GM12878 (cell line): ENCODE results near the gene NRP2. TPM values are rescaled to one million over a fixed set of nuclear protein-coding genes. Genes with fewer than 3 reads are reported as not detected.

Experiments used
- ATAC-seq: fragments of 200-7000 bp; cut with Tn5 transposase; 3 replicates; pipeline ENCODE4 v1.9.1; 2020; ENCODE audit warnings: mild to moderate bottlenecking, moderate library complexity
- BruUV-seq: library from RNA; stranded (reverse); fragments of 400-500 nt; replicated peaks from 2 replicates; lab custom pipeline; 2021; lab: Mats Ljungman, UMichigan
- CTCF ChIA-PET: fragments of 300-600 bp; sonication (Branson Sonifier 250); formaldehyde crosslinking; extraction: SDS; loops from one replicate; lab custom pipeline; 2021; ENCODE audit warnings: inconsistent platforms; lab: Yijun Ruan, JAX
- POLR2A ChIA-PET: fragments of 350-600 bp; formaldehyde crosslinking; extraction: SDS; loops from one replicate; lab custom pipeline; 2021; ENCODE audit warnings: inconsistent platforms; lab: Charles Lee
- RAD21 ChIA-PET: fragments of 300-600 bp; sonication (Branson Sonifier 250); formaldehyde crosslinking; loops from one replicate; lab custom pipeline; 2023; ENCODE audit warnings: antibody characterized with exemption; ENCODE audit not compliant: unreplicated experiment; lab: Charles Lee
- SMC1A ChIA-PET: fragments of 300-600 bp; sonication (Branson Sonifier 250); formaldehyde crosslinking; loops from one replicate; lab custom pipeline; 2023; ENCODE audit not compliant: unreplicated experiment, uncharacterized antibody; lab: Charles Lee
- DNase-seq: peaks from one replicate; pipeline ENCODE4 v3.0.0-alpha.2; 2011; ENCODE audit warnings: low read depth, low spot score
- FAIRE-seq: peaks from 3 replicates; lab custom pipeline; 2011; peaks lifted over from hg19 to GRCh38; lab: Jason Lieb, UNC
- H2AFZ ChIP-seq: 2 replicates; pipeline ENCODE4 v1.6.0; 2011; ENCODE audit warnings: low read depth, low read length, control low read depth; ENCODE audit not compliant: control insufficient read depth
- H3K27ac ChIP-seq: 2 replicates; pipeline ENCODE4 v1.5.1; 2011; ENCODE audit warnings: control low read depth; ENCODE audit not compliant: control insufficient read depth, insufficient read depth
- H3K27me3 ChIP-seq, 2 experiments: replicated peaks in 1 of 2; 2 replicates each; pipeline versions ENCODE4 v1.6.0 to v1.6.1; 2011; ENCODE audit warnings: low read length in 1 of 2; ENCODE audit not compliant: control insufficient read depth in 2 of 2, insufficient read depth in 2 of 2
- H3K36me3 ChIP-seq, 2 experiments: 2 replicates each; pipeline ENCODE4 v1.5.1; 2011; ENCODE audit warnings: low read length in 1 of 2; ENCODE audit not compliant: control insufficient read depth in 2 of 2, insufficient read depth in 2 of 2
- H3K4me1 ChIP-seq: 2 replicates; pipeline ENCODE4 v1.6.1; 2011; ENCODE audit warnings: mild to moderate bottlenecking, low read length, moderate library complexity, mixed read lengths; ENCODE audit not compliant: control insufficient read depth, insufficient read depth
- H3K4me2 ChIP-seq: 2 replicates; pipeline ENCODE4 v1.6.0; 2011; ENCODE audit warnings: control low read depth; ENCODE audit not compliant: control insufficient read depth, insufficient read depth
- H3K4me3 ChIP-seq: fragments of 200-600 bp; sonication (generic); 2 replicates; pipeline ENCODE4 v1.5.1; 2016
- H3K79me2 ChIP-seq: 2 replicates; pipeline ENCODE4 v1.6.0; 2011; ENCODE audit warnings: low read length; ENCODE audit not compliant: control insufficient read depth, insufficient read depth
- H3K9ac ChIP-seq: 2 replicates; pipeline ENCODE4 v1.8.0; 2011; ENCODE audit warnings: low read length, control low read depth, mixed read lengths; ENCODE audit not compliant: control insufficient read depth, insufficient read depth
- H3K9me3 ChIP-seq: replicated peaks from 3 replicates; pipeline ENCODE4 v1.5.1; 2011; ENCODE audit warnings: mild to moderate bottlenecking, low read length; ENCODE audit not compliant: control insufficient read depth, insufficient read depth
- H4K20me1 ChIP-seq: 2 replicates; pipeline ENCODE4 v1.6.0; 2011; ENCODE audit not compliant: control insufficient read depth, insufficient read depth
- CBX3 ChIP-seq: fragments of 200-600 bp; sonication (generic); IDR thresholded peaks from 2 replicates; pipeline ENCODE4 v1.6.1; 2016; ENCODE audit warnings: low read depth, borderline replicate concordance
- ETV6 ChIP-seq, 2 experiments: fragments of 450-650 bp in 1 of 2; IDR thresholded peaks in 1 of 2; conservative IDR thresholded peaks in 1 of 2; 2 replicates each; pipeline ENCODE4 v1.6.1; 2014; ENCODE audit warnings: antibody characterized with exemption in 1 of 2, borderline replicate concordance in 1 of 2, low read depth in 1 of 2, mild to moderate bottlenecking in 1 of 2, moderate library complexity in 1 of 2
- HDGF ChIP-seq: fragments of 450-650 bp; IDR thresholded peaks from 2 replicates; pipeline ENCODE4 v1.6.1; 2016; ENCODE audit warnings: antibody characterized with exemption
- MEF2B ChIP-seq: fragments of 450-650 bp; IDR thresholded peaks from 2 replicates; pipeline ENCODE4 v1.6.1; 2018; ENCODE audit warnings: mild to moderate bottlenecking, moderate library complexity; ENCODE audit not compliant: partially characterized antibody, poor library complexity, severe bottlenecking
- MTA3 ChIP-seq: IDR thresholded peaks from 2 replicates; pipeline ENCODE4 v1.6.1; 2012; ENCODE audit warnings: low read length, inconsistent platforms, borderline replicate concordance
- MYB ChIP-seq: fragments of 150-350 bp; IDR thresholded peaks from 2 replicates; pipeline ENCODE4 v1.6.1; 2014; ENCODE audit warnings: mild to moderate bottlenecking, low read depth, low read length, borderline replicate concordance
- SREBF2 ChIP-seq: IDR thresholded peaks from 2 replicates; pipeline ENCODE4 v1.6.1; 2012; ENCODE audit warnings: mild to moderate bottlenecking, low read length
- STAT3 ChIP-seq: IDR thresholded peaks from 2 replicates; pipeline ENCODE4 v1.6.1; 2011; ENCODE audit warnings: low read depth, low read length, improper control_type of control experiment
- TCF12 ChIP-seq: IDR thresholded peaks from 2 replicates; pipeline ENCODE4 v1.6.1; 2011; ENCODE audit warnings: low read depth, mild to moderate bottlenecking, low read length
- YY1 ChIP-seq: IDR thresholded peaks from 2 replicates; pipeline ENCODE4 v1.6.1; 2011; ENCODE audit warnings: low read depth, mild to moderate bottlenecking, low read length
- ZNF622 ChIP-seq: fragments of 450-650 bp; IDR thresholded peaks from 2 replicates; pipeline ENCODE4 v1.6.1; 2017; ENCODE audit warnings: mild to moderate bottlenecking, inconsistent platforms
- WGBS: methylation state at CpG from one replicate; pipeline ENCODE4 v1.1.6; 2016; ENCODE audit warnings: low lambda C conversion rate; ENCODE audit not compliant: insufficient replicate concordance, insufficient coverage; ENCODE audit errors: missing lambda C conversion rate; 5-methylcytosine and 5-hydroxymethylcytosine counted together
- in situ Hi-C: fragments of 300-500 bp; cut with MboI; formaldehyde crosslinking; loops from 9 replicates; pipeline ENCODE4 v1.14.3; 2018; ENCODE audit warnings: mixed read lengths
- intact Hi-C: fragments of 100-400 bp; cut with micrococcal nuclease; formaldehyde crosslinking; loops from one replicate; pipeline ENCODE4 v1.14.2; 2022; ENCODE audit not compliant: unreplicated experiment
- polyA plus RNA-seq, 11 experiments: library from polyadenylated mRNA; depleted of rRNA in 4 of 11; unstranded in 6 of 11; stranded (reverse) in 5 of 11; fragments of >200 nt; fragmentation: Nextera tagmentation in 4 of 11; fragmentation: Illumina TruSeq in 1 of 11; extraction: Ambion mirVana in 4 of 11; extraction: Trizol in 1 of 11; gene quantifications; 1 replicate in 1 of 11; 2 replicates in 10 of 11; pipeline versions ENCODE4 v1.2.1 to v1.2.3, GENCODE V29; 2011 to 2016; ENCODE audit warnings: inconsistent platforms in 2 of 11, missing spikeins in 2 of 11, low read depth in 1 of 11
- total RNA-seq, 4 experiments: library from RNA; depleted of rRNA in 3 of 4; stranded (reverse); fragments of >200 nt in 3 of 4; fragmentation: Illumina TruSeq in 1 of 4; extraction: Trizol in 1 of 4; gene quantifications; 2 replicates each; pipeline versions ENCODE4 v1.2.1 to v1.2.3, GENCODE V29; 2013 to 2021
- TF ChIP-seq, protein P1 (sequence below): fragments of 450-650 bp; IDR thresholded peaks from 2 replicates; pipeline ENCODE4 v1.6.1; 2017; ENCODE audit warnings: mild to moderate bottlenecking, low read depth, inconsistent platforms; ENCODE audit not compliant: poor library complexity, severe bottlenecking
- TF ChIP-seq, protein P2 (sequence below): fragments of 450-650 bp; IDR thresholded peaks from 2 replicates; pipeline ENCODE4 v1.6.1; 2018; ENCODE audit warnings: mild to moderate bottlenecking, low read depth, moderate library complexity; ENCODE audit not compliant: partially characterized antibody

The NRP2 gene
- total and polyA plus RNA-seq, 10 of the 15 experiments (the other 5 are each of a cell fraction or from before 2014, with no cell fraction given): 0.06 to 1.2 (median 0.46) TPM

DNA sequence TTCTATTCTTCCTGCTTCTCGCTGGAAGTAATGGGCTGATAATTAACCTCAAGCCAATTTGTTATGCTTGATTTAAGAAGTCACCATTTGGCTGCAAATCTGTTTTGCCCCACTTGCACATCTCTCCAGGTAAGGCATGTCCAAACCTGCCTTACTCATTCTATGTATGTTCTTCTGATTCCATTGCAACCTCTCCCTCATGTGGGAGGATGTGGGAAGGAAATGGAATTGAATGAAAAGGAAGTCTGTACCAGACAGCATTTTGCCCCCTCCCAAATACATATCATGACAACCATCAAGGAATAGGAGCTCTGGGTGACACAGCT is 131.7 kb downstream of the NRP2 start:
- H3K79me2 ChIP-seq: no peaks in the 10 kb centered on the region
- RAD21 ChIA-PET: no interaction called here
- no peak for ATAC-seq
- POLR2A ChIA-PET: no interaction called here
- no TSS peak for BruUV-seq
- DNase-seq: no peak
- FAIRE-seq: no peak
- no peak overlapping the region for H3K4me2 ChIP-seq
- CTCF ChIA-PET: interaction anchor here (1.2 kb wide), 1 partner anchor 37 kb away, joined by 3 read pairs; no protein-coding TSS in a partner anchor
- in situ Hi-C loops (no loop called here), intact Hi-C loops (no loop called here)
- no peak overlapping the region for H3K9ac ChIP-seq
- SMC1A ChIA-PET: interaction anchor here (0.7 kb wide), 1 partner anchor 9 kb away, joined by 3 read pairs; no protein-coding TSS in a partner anchor
- no peak overlapping the region for H2AFZ ChIP-seq
- H3K9me3 ChIP-seq: no peaks in the 10 kb centered on the region
- no peaks in the 10 kb centered on the region for H3K36me3 ChIP-seq
- H4K20me1 ChIP-seq: no peaks in the 10 kb centered on the region
- TF ChIP-seq TCF12: no peak
- TF ChIP-seq ZNF622: no peak
- TF ChIP-seq SREBF2: no peak
- no peak overlapping the region for H3K27ac ChIP-seq
- no peaks in the 10 kb centered on the region for H3K4me1 ChIP-seq
- H3K4me3 ChIP-seq: no peak overlapping the region
- 0% methylated on average over 1 of the region's 1 CpG for WGBS
- H3K27me3 ChIP-seq: no peaks in the 10 kb centered on the region

DNA sequence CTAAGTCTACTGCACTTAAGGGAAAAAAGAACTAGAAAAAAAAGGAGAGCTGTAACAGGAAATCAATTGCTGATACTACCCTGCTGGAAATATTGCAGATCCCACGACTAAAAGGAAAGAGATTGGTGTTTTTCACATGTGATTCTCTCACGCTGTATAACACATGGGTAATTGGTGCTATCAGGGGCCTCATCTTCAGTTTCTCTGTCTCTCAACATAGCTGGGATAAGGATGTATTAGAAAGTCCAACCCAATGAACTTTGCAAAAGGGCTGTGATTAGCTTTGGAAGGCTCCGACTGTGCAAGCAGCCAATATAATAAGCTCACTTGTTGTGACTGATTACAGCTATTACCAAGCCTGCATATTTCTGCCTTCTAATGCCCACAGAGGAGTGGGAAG is 133.4 kb downstream of the NRP2 start:
- H3K27me3 ChIP-seq: no peaks in the 10 kb centered on the region
- DNase-seq: no peak
- no peaks in the 10 kb centered on the region for H3K79me2 ChIP-seq
- H3K4me3 ChIP-seq: no peak overlapping the region
- no peak for FAIRE-seq
- no peaks in the 10 kb centered on the region for H3K9me3 ChIP-seq
- H4K20me1 ChIP-seq: no peaks in the 10 kb centered on the region
- ATAC-seq: no peak
- in situ Hi-C loops: no loop called here
- no peaks in the 10 kb centered on the region for H3K36me3 ChIP-seq
- ChIA-PET RAD21 (no interaction called here), CTCF (interaction anchor here (1.2 to 2.0 kb wide), 2 partner anchors 40 to 46 kb away, joined by 3 to 7 read pairs; no protein-coding TSS in a partner anchor), SMC1A (no interaction called here), POLR2A (no interaction called here)
- 26% methylated on average over 3 of the region's 3 CpGs for WGBS
- H3K27ac ChIP-seq: no peak overlapping the region
- H3K9ac ChIP-seq: no peak overlapping the region
- H2AFZ ChIP-seq: no peak overlapping the region
- H3K4me1 ChIP-seq: no peaks in the 10 kb centered on the region
- H3K4me2 ChIP-seq: no peak overlapping the region
- intact Hi-C loops: no loop called here
- no TSS peak for BruUV-seq
- TF ChIP-seq YY1 (no peak), HDGF (no peak), MYB (no peak), ETV6 (conservative IDR thresholded peaks at IDR 0.05 in 1 of 2, IDR thresholded peaks at IDR 0.05 in 1 of 2; ENCODE audit: borderline replicate concordance in 1 of 2, low read depth in 1 of 2) (no peak), STAT3 (no peak), MTA3 (no peak), CBX3 (no peak), MEF2B (no peak)
- TF ChIP-seq, protein P1, sequence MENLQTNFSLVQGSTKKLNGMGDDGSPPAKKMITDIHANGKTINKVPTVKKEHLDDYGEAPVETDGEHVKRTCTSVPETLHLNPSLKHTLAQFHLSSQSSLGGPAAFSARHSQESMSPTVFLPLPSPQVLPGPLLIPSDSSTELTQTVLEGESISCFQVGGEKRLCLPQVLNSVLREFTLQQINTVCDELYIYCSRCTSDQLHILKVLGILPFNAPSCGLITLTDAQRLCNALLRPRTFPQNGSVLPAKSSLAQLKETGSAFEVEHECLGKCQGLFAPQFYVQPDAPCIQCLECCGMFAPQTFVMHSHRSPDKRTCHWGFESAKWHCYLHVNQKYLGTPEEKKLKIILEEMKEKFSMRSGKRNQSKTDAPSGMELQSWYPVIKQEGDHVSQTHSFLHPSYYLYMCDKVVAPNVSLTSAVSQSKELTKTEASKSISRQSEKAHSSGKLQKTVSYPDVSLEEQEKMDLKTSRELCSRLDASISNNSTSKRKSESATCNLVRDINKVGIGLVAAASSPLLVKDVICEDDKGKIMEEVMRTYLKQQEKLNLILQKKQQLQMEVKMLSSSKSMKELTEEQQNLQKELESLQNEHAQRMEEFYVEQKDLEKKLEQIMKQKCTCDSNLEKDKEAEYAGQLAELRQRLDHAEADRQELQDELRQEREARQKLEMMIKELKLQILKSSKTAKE: no peak
- TF ChIP-seq, protein P2, sequence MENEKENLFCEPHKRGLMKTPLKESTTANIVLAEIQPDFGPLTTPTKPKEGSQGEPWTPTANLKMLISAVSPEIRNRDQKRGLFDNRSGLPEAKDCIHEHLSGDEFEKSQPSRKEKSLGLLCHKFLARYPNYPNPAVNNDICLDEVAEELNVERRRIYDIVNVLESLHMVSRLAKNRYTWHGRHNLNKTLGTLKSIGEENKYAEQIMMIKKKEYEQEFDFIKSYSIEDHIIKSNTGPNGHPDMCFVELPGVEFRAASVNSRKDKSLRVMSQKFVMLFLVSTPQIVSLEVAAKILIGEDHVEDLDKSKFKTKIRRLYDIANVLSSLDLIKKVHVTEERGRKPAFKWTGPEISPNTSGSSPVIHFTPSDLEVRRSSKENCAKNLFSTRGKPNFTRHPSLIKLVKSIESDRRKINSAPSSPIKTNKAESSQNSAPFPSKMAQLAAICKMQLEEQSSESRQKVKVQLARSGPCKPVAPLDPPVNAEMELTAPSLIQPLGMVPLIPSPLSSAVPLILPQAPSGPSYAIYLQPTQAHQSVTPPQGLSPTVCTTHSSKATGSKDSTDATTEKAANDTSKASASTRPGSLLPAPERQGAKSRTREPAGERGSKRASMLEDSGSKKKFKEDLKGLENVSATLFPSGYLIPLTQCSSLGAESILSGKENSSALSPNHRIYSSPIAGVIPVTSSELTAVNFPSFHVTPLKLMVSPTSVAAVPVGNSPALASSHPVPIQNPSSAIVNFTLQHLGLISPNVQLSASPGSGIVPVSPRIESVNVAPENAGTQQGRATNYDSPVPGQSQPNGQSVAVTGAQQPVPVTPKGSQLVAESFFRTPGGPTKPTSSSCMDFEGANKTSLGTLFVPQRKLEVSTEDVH: no peak
